NCI-H446 treated with DMSO at 0.1 percent for 48 hours (cell line): Measurements from ENCODE around the gene EIF3K.
A peak's percentile ranks its signal among the peaks of the same experiment; 100 is the strongest.
"Not testable (repeated sequence)": the region's sequence is repeated elsewhere in the genome, so short reads cannot be mapped to it uniquely, and the experiment has no call there.

ENCODE experiments used
- DNase-seq: peaks from one replicate; lab custom pipeline; 2025; lab: John Stamatoyannopoulos, UW

The EIF3K gene, protein sequence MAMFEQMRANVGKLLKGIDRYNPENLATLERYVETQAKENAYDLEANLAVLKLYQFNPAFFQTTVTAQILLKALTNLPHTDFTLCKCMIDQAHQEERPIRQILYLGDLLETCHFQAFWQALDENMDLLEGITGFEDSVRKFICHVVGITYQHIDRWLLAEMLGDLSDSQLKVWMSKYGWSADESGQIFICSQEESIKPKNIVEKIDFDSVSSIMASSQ

DNA sequence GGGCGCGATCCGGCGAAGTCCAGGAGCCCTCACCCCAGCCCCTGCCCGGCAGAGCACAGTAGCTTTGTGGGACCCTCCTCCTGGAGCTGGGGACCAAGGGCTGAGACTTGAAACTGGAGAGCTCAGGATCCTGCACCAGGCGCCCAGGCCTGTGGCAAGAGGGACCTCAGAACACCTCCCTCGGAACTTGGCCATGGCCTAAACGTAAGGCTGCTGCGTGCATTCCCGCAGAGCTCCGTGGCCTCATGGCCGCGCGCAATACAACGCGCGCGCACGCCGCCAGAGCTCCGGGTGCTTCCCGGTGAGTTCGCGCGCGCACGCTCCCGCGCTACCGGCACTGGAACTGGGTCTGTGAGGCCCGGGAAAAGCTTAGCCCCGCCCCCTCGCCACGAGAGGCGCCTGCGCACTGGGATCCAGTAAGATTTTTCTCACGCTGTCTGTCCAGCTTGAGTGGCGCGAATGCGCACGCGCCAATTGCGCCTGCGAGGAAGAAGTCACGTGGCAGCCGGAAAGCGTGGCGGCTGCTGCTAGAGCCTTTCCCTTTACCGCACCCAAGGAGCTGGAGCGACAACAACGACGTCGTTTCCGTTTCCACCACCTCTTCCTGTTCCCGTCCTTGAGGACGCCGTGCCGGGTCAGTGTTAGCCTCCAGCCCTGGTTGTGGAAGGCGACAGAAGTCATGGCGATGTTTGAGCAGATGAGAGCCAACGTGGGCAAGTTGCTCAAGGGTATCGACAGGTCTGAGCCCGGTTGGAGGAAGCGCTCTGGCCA lies at the start of gene EIF3K:
TSS of gene EIF3K (plus strand) at position 599 of the 771 bp plus-strand sequence. CDS start at position 680, 81 bp downstream.
- peak; percentile 98 for DNase-seq

DNA sequence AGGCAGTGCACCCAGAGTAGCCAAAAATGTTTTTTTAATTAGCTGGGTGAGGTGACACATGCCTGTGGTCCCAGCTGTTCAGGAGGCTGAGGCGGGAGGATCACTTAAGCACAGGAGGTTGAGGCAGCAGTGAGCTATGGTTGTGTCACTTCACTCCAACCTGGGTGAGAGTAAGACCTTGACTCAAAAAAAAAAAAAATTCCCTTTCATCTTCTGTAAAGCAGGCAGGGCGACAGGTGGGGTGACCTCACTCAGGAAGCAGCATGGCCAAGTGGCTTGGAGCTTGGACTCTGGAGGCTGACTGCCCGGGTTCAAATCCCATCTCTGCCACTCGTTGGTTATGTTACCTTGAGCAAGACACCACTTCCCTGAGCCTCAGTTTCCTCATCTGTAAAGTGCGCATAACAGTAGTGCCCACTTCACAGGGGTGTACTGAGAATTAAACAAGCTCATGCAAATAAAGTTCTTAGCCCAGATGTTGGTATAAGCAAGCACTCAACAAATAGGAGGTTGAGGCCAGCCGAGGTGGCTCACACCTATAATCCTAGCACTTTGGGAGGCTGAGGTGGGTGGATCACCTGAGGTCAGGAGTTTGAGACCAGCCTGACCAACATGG lies 49.5 kb upstream of the EIF3K start:
- no peak for DNase-seq

DNA sequence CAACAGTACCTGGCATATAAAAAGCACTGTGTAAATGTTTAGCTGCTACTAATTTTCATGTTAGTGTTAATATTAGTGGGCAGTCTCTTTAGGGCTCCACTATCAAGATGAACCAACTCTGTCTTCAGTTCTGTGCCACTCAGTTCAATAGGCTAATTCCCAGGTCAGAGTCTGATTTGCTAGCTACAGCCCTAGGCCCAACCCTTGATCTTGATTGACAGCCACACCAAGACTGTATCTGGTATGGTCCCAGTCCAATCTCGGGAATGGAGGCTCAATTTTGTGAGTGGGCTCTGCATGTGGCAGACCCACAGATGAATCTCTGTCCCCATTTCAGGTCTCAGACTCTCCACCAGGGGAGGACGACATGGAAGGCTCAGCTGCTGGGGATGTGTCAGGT lies 47.3 kb upstream of the EIF3K start:
- no peak for DNase-seq

DNA sequence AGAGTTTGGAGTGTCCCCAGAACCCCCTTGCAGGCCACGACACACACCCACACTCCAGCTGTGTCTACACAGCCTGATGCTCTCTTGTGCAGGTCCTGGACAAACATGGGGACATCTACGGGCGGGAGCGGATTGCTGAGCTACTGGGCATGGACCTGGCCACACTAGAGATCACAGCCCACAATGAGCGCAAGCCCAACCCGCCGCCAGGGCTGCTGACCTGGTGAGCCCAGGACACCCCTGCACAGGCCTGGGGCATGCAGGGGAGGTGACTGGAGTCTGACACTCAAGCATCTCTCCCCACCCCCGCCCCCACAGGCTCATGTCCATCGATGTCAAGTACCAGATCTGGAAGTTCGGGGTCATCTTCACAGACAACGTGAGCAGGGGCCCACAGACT lies 41.2 kb upstream of the EIF3K start:
- DNase-seq = no peak

DNA sequence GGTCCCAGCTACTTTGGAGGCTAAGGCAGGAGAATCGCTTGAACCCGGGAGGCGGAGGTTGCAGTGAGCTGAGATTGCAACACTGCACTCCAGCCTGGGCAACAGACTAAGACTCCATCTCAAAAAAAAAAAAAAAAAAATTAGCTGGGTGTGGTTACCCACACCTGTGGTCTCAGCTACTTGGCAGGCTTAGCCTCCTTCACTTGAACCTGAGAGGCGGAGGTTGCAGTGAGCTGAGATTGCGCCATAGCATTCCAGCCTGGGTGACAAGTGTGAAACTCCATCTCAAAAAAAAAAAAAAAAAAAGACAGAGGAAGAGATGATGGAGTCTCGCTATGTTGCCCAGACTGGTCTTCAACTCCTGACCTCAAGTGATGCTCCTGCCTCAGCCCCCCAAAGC lies 39.7 kb upstream of the EIF3K start:
- not testable (repeated sequence) for DNase-seq

DNA sequence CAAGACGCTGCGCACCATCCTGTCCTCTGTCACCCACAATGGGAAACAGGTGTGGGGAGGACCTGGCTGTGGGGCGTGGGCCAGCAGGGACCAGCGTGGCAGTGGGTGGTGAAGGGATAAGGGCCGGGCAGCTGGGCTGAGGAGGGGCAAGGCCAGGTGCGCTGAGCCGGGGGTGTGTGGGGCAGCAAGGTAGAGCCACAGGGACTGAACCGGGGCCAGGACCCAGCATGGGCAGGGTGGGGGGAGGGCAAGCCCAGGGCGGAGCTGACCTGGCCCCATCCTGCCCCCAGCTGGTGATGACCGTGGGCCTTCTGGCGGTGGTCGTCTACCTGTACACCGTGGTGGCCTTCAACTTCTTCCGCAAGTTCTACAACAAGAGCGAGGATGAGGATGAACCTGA lies 38.9 kb upstream of the EIF3K start:
- no peak for DNase-seq

DNA sequence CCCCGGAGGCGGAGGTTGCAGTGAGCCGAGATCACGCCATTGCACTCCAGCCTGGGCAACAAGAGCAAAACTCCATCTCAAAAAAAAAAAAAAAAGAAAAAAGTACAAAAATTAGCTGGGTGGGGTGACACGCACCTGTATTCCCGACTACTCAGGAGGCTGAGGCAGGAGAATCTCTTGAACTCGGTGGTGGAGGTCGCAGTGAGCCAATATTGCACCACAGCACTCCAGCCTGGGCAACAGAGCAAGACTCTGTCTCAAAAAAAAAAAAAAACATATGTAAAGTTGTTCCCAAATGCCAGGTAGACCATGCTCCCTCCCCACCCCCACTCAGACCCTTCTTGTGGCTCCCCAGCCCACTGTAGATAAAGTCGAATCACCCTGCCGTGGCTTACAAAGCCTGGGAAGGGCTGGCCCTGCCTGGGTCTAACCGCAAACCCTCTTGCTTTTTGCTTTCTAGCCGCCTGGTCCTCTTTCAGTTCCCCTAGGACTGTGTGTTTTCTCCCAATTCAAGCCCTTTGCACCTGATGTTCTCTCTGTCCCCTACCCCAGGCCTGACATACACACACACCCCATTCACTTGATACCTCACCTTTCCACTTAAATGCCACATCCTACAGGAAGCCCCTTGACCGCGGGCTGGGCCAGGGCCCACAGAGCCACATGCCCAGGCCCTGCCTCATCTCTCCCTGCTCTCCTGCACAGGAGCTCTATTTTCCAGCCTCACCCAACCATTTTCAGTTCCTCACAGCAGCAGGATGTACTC lies 35.6 kb upstream of the EIF3K start:
- no peak for DNase-seq

DNA sequence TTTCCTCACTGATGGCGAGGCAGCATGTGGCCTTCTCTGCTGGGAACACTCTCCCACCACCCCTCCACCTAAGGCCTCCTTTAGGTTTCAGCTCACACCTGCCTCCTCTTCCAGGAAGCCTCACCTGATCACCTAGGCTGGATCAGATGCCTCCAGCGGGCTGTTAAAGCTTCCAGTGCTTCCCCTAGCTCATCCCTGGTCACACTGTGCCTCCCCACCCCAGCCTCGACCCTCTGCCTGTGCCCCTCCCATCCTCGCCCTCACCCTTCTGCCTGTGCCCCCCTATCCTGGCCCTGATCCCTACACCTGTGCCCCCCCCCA lies 35.0 kb upstream of the EIF3K start:
- no peak for DNase-seq

DNA sequence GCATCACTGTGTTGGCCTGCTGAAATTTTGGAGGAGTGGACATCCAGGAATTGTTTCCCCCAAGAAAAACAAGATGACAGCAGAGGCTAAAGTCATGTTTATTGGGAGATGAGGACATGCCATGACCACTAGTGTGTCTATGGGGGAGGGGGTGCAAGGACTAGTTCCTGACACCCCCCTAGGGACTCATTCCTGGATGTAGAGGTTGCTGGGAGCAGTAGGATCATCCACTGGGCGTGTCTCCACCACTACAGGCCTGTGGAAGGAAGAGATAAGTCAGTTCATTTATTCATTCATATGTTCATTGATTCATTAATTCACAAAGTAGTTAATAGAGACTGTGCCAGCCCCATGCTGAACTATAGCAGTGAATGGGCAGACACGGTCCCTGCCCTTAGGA lies 31.4 kb upstream of the EIF3K start:
- DNase-seq = no peak

DNA sequence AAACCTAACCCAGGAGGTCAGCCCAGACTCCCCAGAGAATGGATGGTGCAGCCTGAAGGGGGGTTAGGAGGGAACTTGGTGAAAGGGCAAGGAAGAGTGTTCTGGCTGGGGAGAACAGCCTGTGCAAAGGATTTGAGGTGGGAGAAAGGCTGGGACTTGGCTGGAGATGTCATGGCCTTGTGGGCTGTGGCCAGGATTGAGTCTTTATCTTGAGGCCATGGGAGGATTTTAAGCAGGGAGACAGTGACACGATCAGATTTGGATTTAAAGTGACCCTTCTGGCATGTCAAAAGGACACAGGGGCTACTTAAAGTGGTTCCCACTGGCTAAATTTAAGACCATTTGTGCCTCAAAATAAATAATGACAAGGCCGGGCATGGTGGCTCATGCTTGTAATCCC lies 30.9 kb upstream of the EIF3K start:
- DNase-seq = no peak

DNA sequence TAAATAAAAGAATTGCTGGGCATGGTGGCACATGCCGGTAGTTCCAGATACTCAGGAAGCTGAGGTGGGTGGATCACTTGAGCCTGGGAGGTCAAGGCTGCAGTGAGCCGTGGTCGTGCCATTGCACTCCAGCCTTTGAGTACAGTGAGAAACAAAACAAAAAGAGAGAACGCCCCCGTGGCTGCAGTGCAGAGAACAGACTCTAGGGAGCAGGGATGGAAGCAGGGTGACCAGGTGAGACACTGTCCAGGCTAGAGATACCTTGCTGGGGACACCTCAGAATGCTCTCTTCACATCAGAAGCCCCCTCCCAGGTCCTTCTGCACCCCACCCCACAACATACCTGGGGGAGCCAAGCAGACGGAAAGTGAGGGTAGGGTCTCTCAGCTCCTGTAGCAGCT lies 26.0 kb upstream of the EIF3K start:
- DNase-seq = no peak

DNA sequence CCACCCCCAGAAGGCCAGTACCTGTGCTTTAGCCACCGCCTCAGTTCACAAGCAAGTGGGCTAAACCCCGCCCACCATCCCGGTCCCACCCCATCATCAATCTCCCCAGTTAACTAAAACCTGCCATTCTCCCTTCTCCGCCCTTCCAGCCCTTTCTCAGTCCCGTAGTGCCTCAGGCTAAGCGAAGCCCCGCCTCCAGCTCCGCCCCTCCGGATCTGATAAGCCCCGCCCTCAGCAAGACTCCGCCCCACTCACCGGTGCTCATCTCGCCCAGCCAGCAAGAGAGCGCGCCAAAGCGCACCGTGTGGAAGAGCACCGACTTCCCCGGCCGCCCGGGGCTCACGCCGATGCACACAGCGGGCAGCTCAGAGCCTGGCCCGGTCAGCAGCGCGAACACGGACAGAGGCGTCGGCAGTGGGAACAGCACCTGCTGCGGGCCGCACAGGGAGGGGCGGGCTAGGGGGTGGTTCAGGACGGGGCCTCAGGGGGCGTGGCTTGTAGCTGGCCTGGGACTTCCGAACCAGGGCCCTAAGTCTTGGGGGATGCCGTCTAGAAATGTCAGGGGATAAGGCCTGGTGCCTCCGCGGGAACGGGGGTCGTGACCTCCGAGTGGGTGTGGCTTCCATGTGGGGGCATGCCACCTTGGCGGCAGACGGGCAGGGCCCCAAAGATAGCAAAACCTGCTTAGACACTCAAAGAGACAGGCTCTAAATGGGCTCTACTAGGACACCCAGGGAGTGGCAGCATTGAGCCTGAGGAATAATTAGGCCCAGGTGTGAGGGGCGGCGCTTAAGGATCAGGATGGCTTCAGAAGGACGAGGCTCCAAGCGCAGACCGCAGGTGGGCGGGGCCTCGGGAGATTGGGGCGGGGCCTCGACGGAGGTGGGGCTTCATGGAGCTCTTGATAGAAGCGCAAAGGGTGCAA lies 22.7 kb upstream of the EIF3K start:
- no peak for DNase-seq

DNA sequence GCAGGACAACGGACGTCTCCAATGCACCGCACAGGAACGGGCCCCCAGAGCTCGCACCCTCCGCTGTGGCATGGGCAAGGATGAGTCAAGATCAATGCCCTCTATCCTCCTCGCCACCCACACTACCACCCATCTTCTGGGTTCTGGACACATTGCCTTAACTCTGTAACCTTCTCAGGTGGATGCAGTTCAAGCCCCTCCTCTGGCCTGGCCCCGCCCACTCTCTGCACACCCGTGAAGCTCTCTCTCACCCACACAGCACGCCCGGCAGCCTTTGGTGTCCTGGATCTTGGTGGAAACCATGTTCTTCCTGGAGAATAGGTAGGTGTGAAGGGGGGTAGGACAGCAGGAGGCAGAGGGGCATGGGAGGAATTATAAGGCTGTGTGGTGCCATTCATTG lies 21.9 kb upstream of the EIF3K start:
- no peak for DNase-seq

DNA sequence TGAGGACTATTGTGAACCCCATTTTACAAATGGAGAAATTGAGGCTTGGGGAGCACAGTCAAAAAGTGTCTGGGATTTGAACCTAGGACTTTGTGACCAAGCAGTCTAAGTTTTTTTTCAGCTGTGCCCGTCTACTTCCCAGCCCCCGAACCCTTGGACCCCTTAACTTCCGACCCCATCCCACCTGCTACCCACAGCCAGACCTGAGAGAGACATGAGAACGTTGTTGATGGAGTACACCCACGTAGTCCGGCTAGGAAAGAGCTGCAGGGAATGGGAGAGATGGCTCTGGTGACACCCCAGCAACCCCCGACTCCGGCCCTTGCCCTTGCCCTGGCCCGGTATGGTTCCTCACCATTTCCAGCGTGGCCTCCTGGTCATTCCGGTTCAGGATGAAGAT lies 19.3 kb upstream of the EIF3K start:
- no peak for DNase-seq

DNA sequence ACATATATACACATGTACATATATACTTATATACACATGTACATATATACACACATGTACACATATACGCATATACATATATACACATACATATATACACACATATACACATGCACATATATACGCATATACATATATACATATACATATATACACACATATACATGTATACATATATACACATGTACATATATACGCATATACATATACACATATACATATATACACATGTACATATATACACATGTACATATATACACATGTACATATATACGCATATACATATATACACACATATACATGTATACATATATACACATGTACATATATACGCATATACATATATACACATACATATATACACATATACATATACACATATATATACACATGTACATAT lies 16.1 kb upstream of the EIF3K start:
- not testable (repeated sequence) for DNase-seq

DNA sequence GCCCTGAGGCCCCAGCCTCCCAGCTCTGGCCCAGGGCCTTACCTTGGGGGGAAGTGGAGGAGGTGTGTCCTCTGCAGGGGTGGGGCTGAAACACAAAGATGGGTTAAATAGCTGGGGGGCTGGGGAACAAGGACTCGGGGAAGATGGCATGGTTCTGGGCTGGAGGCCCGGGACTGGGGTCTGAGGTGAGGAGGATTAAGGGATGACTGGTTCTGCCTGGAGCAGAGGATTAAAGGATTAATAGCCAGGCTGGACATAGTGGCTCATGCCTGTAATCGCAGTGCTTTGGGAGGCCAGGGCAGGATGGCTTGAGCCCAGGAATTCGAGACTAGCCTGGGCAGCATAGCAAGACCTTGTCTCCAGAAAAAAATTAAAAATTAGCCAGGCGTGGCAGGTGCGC lies 12.9 kb upstream of the EIF3K start:
- no peak for DNase-seq

DNA sequence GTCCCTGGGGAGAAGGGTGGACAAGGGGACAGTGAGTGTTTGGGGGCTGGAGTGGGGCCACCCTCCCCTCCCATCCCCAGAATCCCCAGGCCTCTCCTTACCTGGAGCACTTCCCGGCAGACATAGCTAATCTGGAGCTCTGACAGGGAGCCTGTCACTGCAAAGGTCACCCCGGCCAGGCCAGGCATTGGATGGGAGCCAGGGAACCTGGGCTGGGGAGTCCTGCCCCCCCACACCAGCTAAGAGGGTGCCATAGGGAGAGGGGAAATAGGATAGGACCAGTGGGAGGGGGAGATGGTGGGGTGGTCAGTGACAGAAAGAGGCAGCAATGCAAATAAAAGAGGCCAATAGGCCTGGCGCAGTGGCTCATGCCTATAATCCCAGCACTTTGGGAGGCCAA lies 4.7 kb upstream of the EIF3K start:
- DNase-seq = no peak

DNA sequence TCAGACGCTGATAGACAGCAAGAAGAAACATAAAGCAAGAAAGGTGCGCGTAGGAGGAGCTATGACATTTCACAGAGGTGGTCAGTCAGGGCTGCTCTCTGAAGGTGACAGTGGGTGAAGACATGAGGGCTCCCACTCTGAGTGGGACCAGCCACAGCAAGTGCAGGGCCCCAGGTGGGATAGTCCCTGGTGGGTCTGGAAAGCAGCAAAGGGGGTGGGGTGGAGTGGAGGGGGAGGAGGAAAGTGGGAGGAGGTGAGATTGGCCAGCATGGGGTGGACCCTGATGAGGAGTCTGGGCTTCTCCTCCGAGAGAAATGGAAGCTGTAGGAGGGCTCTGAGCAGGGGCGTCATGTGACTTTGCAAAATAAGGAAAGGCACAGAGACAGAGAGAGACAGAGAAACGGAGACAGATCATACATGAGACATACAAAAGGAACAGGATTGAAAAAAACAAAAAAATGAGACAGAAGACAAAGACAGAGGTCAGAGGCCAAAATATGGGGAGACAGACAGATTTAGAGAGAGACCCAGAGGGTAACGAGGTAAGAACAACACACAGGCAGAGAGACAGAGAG lies 3.9 kb upstream of the EIF3K start:
- no peak for DNase-seq

DNA sequence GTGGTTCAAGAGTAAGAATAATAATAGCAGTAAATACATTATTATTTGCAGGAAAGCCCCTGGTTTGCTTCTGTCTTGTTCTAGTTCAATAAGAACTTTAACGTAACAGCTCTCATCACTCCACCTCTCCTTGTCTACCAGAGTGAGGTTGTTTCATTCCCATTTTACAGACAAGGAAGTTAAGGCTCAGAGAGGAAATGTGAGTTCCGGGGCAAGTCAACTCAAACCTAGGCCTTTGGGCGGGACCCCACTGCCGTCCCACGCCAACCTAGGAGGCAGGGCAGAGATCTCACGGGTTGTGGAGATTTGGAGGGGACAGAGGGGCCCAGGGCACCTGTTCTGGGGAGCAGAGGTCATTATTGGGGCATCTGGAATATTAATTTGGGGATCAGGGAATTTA lies 2.7 kb upstream of the EIF3K start:
- no peak for DNase-seq

DNA sequence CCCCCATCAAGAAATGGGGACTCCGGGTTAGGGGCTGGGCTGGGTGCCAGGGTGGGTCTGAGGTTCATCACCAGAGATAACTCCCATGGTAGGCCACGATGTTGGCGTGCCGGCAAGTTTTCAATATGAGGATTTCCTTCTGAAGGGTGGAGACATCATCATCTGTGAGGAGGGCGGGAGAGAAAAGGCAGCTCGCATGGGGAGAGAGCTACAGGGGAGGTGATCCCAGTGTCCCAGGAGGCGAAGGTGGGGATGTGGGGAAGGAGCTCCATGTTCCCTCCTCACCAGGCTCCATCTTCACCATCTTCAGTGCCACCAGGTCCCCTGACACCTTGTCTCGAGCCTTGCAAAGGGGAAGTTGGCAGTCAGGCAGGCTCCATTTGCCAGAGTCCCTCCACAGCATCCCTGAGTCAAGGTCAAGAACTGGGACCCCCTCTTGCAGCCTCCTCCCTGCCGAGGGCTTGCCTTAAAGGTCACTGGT lies 1.7 kb upstream of the EIF3K start:
- no peak for DNase-seq
